Activated B cell treated with CpG ODN at 0.5 μM for 24 hours (primary cell): ENCODE data around the gene NPNT. TPM values are rescaled to one million over a fixed set of nuclear protein-coding genes. Genes with fewer than 3 reads are reported as not detected.

ENCODE experiments used
- ATAC-seq: fragments of 200-7000 bp; cut with Tn5 transposase; one replicate; pipeline ENCODE4 v1.10.0; 2021; ENCODE audit warnings: low read depth, mild to moderate bottlenecking, moderate library complexity
- CTCF ChIA-PET: fragments of 350-600 bp; sonication (Branson Sonifier 250); formaldehyde crosslinking; loops from one replicate; lab custom pipeline; 2021; ENCODE audit warnings: antibody characterized with exemption; lab: Charles Lee
- POLR2A ChIA-PET: fragments of 350-600 bp; sonication (Branson Sonifier 250); formaldehyde crosslinking; loops from one replicate; lab custom pipeline; 2021; ENCODE audit warnings: antibody characterized with exemption; lab: Charles Lee
- DNase-seq: peaks from one replicate; pipeline ENCODE4 v3.0.0; 2022
- H3K27ac Mint-ChIP-seq: one replicate; pipeline ENCODE4 v1.8.0; 2020; ENCODE audit warnings: mixed read lengths
- H3K27me3 Mint-ChIP-seq: one replicate; pipeline ENCODE4 v1.8.0; 2021; ENCODE audit warnings: mixed read lengths
- H3K36me3 Mint-ChIP-seq: one replicate; pipeline ENCODE4 v1.8.0; 2021; ENCODE audit warnings: low read depth, mixed read lengths
- H3K4me1 Mint-ChIP-seq: one replicate; pipeline ENCODE4 v1.8.0; 2021; ENCODE audit warnings: mixed read lengths
- H3K4me3 Mint-ChIP-seq: one replicate; pipeline ENCODE4 v1.8.0; 2020; ENCODE audit warnings: mild to moderate bottlenecking, mixed read lengths
- H3K9me3 Mint-ChIP-seq: one replicate; pipeline ENCODE4 v1.8.0; 2020; ENCODE audit warnings: mixed read lengths
- intact Hi-C: fragments of 100-400 bp; cut with micrococcal nuclease; formaldehyde crosslinking; loops from one replicate; pipeline ENCODE4 v1.15.1; 2024
- total RNA-seq: library from RNA; stranded (reverse); gene quantifications from 2 replicates; pipeline ENCODE4 v1.2.3, GENCODE V29; 2022
- TF ChIP-seq, protein P1 (sequence below): fragments of 200-600 bp; IDR thresholded peaks from one replicate; pipeline ENCODE4 v1.8.0; 2022; ENCODE audit warnings: antibody characterized with exemption, mild to moderate bottlenecking

The NPNT gene
- total RNA-seq, 1 donor from 2014 or later, result not detected

GRCh38 chr4:105933083-105933482 lies 37.8 kb downstream of the NPNT start:
- ChIA-PET CTCF (no interaction called here), POLR2A (no interaction called here)
- Mint-ChIP-seq H3K27me3 (no peaks in the 10 kb centered on the region), H3K36me3 (no peaks in the 10 kb centered on the region), H3K4me1 (no peaks in the 10 kb centered on the region), H3K9me3 (no peaks in the 10 kb centered on the region), H3K27ac (no peak overlapping the region), H3K4me3 (no peak overlapping the region)
- TF ChIP-seq, protein P1, sequence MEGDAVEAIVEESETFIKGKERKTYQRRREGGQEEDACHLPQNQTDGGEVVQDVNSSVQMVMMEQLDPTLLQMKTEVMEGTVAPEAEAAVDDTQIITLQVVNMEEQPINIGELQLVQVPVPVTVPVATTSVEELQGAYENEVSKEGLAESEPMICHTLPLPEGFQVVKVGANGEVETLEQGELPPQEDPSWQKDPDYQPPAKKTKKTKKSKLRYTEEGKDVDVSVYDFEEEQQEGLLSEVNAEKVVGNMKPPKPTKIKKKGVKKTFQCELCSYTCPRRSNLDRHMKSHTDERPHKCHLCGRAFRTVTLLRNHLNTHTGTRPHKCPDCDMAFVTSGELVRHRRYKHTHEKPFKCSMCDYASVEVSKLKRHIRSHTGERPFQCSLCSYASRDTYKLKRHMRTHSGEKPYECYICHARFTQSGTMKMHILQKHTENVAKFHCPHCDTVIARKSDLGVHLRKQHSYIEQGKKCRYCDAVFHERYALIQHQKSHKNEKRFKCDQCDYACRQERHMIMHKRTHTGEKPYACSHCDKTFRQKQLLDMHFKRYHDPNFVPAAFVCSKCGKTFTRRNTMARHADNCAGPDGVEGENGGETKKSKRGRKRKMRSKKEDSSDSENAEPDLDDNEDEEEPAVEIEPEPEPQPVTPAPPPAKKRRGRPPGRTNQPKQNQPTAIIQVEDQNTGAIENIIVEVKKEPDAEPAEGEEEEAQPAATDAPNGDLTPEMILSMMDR, result no peak
- no peak for ATAC-seq
- DNase-seq, result no peak
- intact Hi-C loops, result no loop called here

GRCh38 chr4:105934386-105934785 lies 39.1 kb downstream of the NPNT start:
- no peaks in the 10 kb centered on the region for H3K9me3 Mint-ChIP-seq
- intact Hi-C loops, result no loop called here
- ATAC-seq, result no peak
- no peak overlapping the region for H3K4me3 Mint-ChIP-seq
- TF ChIP-seq, protein P1, result no peak
- no peak overlapping the region for H3K27ac Mint-ChIP-seq
- H3K27me3 Mint-ChIP-seq, result no peaks in the 10 kb centered on the region
- no peak for DNase-seq
- H3K4me1 Mint-ChIP-seq, result no peaks in the 10 kb centered on the region
- H3K36me3 Mint-ChIP-seq, result no peaks in the 10 kb centered on the region
- ChIA-PET POLR2A (no interaction called here), CTCF (no interaction called here)

DNA sequence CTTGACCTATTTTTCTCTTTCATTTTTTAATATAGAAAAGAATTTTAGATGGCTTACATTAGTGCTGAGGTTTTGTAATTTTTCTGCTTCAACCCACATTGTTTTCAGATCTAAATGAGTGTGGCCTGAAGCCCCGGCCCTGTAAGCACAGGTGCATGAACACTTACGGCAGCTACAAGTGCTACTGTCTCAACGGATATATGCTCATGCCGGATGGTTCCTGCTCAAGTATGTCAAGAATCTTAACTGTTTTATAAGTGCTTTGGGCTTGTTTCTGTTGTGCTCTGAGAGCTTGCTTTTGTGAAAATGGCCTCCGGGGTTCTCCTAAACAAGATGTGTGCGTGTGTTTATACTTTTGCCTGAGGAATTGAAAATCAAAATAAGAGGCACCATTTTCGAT lies 41.6 kb downstream of the NPNT start:
- ChIA-PET POLR2A (no interaction called here), CTCF (no interaction called here)
- DNase-seq (no peak), ATAC-seq (no peak)
- Mint-ChIP-seq H3K36me3 (no peaks in the 10 kb centered on the region), H3K4me3 (no peak overlapping the region), H3K27me3 (no peaks in the 10 kb centered on the region), H3K4me1 (no peaks in the 10 kb centered on the region), H3K9me3 (no peaks in the 10 kb centered on the region), H3K27ac (no peak overlapping the region)
- TF ChIP-seq, protein P1, result no peak
- intact Hi-C loops, result no loop called here

- ChIA-PET CTCF (no interaction called here), POLR2A (no interaction called here)
- Mint-ChIP-seq H3K4me1 (no peaks in the 10 kb centered on the region), H3K27me3 (no peaks in the 10 kb centered on the region), H3K9me3 (no peaks in the 10 kb centered on the region), H3K36me3 (no peaks in the 10 kb centered on the region), H3K27ac (no peak overlapping the region), H3K4me3 (no peak overlapping the region)
- TF ChIP-seq, protein P1, result no peak
- ATAC-seq (no peak), DNase-seq (no peak)
- intact Hi-C loops, result no loop called here
These were observed 42.5 kb downstream of the NPNT start for GRCh38 chr4:105937759-105938158.

- DNase-seq (no peak), ATAC-seq (no peak)
- peaks cover 8% of the 10 kb centered on the region for H3K9me3 Mint-ChIP-seq
- H3K27ac Mint-ChIP-seq, result no peak overlapping the region
- TF ChIP-seq, protein P1, result no peak
- POLR2A ChIA-PET, result no interaction called here
- intact Hi-C loops, result no loop called here
- H3K4me1 Mint-ChIP-seq, result no peaks in the 10 kb centered on the region
- no peaks in the 10 kb centered on the region for H3K27me3 Mint-ChIP-seq
- H3K36me3 Mint-ChIP-seq, result no peaks in the 10 kb centered on the region
- CTCF ChIA-PET, result no interaction called here
- H3K4me3 Mint-ChIP-seq, result no peak overlapping the region
These were observed 48.0 kb downstream of the NPNT start for GRCh38 chr4:105943234-105943633.
